Muscle of arm (tissue), 12 donors: ENCODE results near the gene PSME2. TPM values are rescaled to one million over a fixed set of nuclear protein-coding genes. Genes with fewer than 3 reads are reported as not detected.

ENCODE experiments used
- DNase-seq: peaks from one replicate; pipeline ENCODE4 v3.0.0-alpha.2; 2013
- polyA plus RNA-seq, 12 donors: library from polyadenylated mRNA; unstranded; fragments of 120-200 nt; gene quantifications; one replicate each; pipeline ENCODE4 v1.2.1, GENCODE V29; 2013; ENCODE audit not compliant: insufficient read length in 12 of 12

Gene PSME2
- polyA plus RNA-seq, 12 donors: 68.9 to 105 (median 90.2) TPM; not detected in 1

GRCh38 chr14:24137529-24138395, 8.6 kb downstream of the PSME2 start:
- DNase-seq: no peak

GRCh38 chr14:24136684-24137528, 9.5 kb downstream of the PSME2 start:
- no peak for DNase-seq

- peak; percentile 90 for DNase-seq
These were observed 10.4 kb downstream of the PSME2 start, which contains the start of gene PSME1 for GRCh38 chr14:24135834-24136683. Gene PSME1 (plus strand): TSS chr14:24136194. CDS start chr14:24136263, 69 bp downstream.

GRCh38 chr14:24135584-24135833, 10.9 kb downstream of the PSME2 start:
- no peak for DNase-seq

GRCh38 chr14:24133735-24134134, 12.7 kb downstream of the PSME2 start:
- DNase-seq: no peak

GRCh38 chr14:24132976-24133375, 13.4 kb downstream of the PSME2 start:
- no peak for DNase-seq

- DNase-seq: no peak
These were observed 14.2 kb downstream of the PSME2 start for GRCh38 chr14:24132061-24132685.

- DNase-seq: no peak
These were observed 14.9 kb downstream of the PSME2 start for GRCh38 chr14:24131549-24131966.

- DNase-seq: peak; percentile 64
These were observed 15.5 kb downstream of the PSME2 start for GRCh38 chr14:24130717-24131548.

- DNase-seq: no peak
These were observed 16.1 kb downstream of the PSME2 start, which contains the start of gene FITM1 for GRCh38 chr14:24130380-24130716. Gene FITM1 (plus strand): TSS chr14:24130659. CDS start chr14:24131564, 905 bp downstream.

- DNase-seq: no peak
These were observed 16.9 kb downstream of the PSME2 start for GRCh38 chr14:24129410-24129998.

- DNase-seq: no peak
These were observed 18.7 kb downstream of the PSME2 start for GRCh38 chr14:24127673-24128072.

GRCh38 chr14:24126939-24127338, 19.5 kb downstream of the PSME2 start:
- DNase-seq: no peak

GRCh38 chr14:24123424-24124417, 22.7 kb downstream of the PSME2 start:
- no peak for DNase-seq

GRCh38 chr14:24122898-24123297, 23.5 kb downstream of the PSME2 start:
- DNase-seq: no peak

GRCh38 chr14:24122416-24122815, 24.0 kb downstream of the PSME2 start:
- DNase-seq: no peak

- DNase-seq: no peak
These were observed 25.2 kb downstream of the PSME2 start for GRCh38 chr14:24121210-24121609.

- DNase-seq: no peak
These were observed 26.7 kb downstream of the PSME2 start for GRCh38 chr14:24119691-24120090.

- DNase-seq: no peak
These were observed 29.2 kb downstream of the PSME2 start for GRCh38 chr14:24117179-24117578.
